GM18511 (cell line): ENCODE measurements around the gene WLS.

Source experiments
- ATAC-seq: cut with Tn5 transposase; IDR thresholded peaks from one replicate; pipeline ENCODE4 v1.9.1; 2021; ENCODE audit warnings: mild to moderate bottlenecking, moderate library complexity; ENCODE audit not compliant: unreplicated experiment

Gene WLS

DNA sequence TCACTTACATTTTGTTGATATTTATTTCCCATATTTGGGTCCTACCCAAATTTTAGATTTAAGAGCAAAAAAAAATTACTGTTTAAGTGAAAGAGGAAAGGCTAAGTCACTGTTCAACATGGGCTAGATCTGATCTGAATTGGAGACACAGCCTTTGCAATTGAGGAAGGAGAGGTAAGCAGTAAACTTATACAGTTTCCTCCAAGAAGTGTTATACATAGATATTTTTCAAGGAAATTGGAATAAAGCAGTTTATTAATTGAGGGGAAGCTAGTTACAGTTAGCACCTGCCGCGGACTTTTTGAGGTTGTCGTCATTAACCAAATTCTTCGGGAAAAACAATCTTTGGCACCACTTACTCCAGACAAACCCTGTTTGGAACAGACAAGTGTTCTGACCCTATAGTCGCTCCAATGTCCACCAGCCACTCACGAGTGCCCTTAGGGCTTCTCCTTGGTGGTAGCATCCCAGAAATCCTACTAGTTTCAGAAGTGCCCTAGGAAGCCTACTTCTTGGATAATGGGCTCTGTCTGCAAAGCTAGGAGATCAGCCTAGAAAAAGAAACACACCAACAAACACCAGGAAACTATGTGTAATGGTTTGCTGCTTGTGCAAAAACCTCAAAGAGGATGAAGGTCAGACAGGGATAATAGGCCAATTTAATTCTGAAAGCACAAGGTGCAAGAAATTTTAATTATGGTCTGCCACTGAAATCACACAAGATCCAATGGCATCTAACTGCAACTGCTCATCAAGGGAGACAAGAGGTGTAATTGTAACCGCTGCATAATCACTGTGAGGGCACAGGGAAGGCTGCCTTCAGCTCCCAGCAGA, 2.5 kb downstream of the WLS start:
- no peak for ATAC-seq

DNA sequence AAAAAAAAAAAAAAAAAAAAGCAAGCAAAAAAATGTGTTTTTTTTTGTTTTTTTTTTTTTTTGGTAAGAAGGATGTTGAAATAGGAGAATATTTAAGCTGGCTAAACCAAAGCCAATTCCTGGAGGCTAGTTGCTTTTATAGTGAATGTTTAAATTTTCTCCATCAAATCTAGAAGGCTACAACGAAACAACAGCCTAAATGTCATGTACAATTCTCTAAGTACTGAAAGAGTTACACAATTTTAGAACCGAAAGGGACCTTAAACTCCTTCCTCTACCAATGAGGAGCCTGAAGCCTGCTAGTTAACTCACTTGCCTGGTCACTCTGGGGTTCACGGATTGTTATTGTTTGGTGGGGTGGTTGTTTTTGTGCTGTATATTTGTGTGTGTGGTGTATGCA, 3.5 kb downstream of the WLS start:
- ATAC-seq, result no peak

DNA sequence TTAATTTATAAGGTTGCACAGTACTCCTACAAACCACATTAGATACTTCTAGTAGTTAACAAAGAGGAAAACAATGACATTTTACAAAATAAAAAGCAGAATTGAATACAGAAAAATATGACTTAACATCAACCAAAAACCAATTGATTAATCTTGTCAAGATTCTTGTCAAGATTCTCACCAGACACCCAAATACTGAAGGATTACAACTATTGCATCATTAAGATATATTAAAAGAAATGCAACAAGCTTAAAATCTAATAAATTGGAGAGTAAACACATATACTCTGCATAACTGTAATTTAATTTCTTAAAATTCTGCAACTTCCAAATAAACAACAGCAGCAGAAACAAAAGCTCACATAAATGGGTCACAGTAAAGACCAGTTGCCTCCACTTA, 4.7 kb downstream of the WLS start:
- ATAC-seq, result no peak

DNA sequence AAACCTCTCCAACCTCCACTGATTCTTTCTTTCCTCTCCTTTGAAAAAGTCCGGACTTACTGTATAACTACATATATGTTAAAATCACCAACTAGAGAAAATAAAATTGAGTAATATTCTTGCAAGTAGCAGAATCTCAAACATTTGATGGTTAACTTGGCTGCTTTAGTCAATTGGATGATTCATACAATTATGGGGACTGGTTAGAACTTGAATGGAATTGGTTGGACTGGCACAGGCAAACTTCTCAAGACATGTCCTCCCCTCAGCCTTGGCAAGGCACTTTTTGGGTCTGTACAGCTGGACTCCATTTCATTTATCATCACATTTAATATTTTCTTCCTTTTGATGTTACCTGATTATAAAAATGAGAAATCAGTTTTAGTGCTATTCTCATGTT, 6.5 kb downstream of the WLS start:
- ATAC-seq, result no peak

DNA sequence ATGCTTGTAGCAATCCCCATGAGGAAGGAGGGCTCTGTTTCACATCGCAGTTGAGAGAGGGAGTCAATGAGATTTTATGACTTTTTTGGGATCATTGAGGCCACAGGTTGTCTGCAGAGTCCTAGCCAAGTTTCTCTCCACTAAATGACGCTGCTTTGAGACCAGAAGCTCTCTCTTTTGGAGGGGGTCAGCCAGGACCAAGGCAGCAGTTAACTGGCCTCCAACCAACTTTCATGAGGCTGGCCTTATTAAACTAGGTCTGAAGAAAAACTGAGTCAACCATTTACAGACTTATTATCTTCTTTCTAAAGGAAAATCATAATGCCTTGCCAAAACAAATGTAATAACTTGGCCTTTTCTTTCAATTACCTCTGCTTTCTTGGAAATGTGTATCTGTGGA, 8.6 kb downstream of the WLS start:
- no peak for ATAC-seq

DNA sequence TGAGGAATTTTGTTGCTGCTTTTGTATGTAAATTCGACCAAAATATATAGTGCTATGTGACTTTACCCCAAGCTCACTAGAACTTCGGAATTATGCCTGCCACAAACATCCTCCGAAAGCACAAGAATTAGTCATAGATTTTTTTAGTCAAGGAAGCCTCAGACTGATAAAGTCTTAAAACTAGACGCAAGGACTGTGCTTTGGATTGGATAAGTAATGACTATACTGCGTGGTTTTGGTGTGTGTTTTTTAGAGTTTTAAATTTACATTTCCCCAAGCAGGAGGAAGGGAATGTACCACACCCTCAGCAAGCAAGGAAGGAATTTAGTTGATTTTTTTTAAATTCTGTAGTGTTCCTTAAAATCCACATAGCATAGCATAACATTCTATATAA, 10.3 kb downstream of the WLS start:
- no peak for ATAC-seq

DNA sequence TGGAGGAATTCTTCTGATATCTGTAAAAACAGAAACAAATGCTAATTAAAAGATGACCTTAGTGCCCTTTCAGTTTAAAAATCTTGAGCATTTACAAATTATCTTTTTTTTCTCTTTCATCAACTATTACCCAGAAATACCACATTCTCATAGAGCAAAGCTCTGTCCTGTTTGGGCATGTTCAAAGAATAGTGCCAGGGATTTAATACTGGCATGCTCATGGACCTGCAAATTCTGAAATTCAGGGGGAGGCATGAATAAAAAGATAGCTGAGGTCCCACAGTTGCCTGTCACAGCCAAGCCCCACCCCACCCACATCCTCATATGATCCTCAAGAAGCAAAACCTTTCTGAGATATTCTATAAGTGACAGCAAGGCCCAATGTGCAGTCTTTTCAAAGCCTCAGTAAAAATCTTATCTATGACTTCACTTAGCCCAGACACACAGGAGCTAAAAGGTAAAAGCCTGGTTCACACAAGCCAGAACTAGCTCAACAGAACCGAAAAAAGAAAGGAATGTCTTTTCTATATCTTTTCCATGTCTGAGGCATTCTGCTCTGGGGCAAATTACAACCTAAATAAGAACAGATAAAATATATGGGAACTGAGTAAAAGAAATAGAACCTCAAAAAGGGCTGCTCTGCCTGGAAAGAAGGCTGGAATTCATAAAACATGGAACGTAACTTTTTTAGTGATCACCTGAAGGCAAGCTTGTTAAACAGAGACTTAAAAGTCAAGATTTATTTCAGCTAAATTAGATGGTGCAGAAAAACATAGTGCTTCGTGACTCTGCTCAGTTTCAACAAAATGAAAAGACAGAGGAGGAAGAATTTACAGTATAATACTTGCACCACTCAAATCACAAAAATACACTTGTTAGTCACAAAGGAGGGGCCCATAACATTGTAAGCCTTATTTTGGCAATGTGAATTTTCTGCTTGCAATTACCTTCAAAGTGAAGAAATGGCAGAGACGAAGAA, 11.0 kb downstream of the WLS start:
- no peak for ATAC-seq

DNA sequence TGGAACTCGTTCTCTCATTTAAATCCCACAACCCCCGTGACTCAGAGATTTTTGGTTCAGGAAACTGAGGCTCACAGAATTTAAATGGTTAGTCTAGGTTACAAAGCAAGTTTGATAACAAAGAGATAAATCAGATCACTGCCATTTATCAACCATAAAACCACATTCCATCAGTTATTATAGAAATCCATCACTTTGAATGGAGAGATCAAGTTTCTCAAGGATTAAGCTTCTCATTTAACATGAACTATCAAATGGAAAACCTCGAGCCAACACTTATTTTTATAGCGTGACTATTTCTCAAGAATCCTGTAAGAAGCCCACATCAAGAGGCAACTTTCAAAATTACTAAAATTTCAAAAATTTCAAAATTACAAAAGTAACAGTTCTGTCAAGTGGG, 11.9 kb downstream of the WLS start:
- no peak for ATAC-seq

DNA sequence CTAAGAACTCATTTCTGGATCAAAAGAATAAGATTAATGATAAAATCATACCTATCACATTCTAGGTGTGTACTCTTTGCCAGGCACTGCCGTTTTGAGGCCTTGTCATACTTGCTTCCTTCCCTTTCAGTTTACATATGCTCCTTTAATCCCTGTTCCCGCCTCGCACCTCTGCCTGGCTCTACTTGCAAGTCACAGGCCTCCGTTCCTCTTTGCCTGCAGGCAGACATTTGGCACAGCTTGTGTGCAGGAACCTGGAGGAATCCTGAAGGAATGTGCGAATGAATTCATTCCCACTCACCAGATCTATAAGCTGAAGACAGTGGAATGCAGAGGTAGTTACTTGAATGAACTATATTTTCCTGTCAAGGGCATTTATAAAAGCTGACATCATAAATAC, 13.8 kb downstream of the WLS start:
- ATAC-seq, result no peak

DNA sequence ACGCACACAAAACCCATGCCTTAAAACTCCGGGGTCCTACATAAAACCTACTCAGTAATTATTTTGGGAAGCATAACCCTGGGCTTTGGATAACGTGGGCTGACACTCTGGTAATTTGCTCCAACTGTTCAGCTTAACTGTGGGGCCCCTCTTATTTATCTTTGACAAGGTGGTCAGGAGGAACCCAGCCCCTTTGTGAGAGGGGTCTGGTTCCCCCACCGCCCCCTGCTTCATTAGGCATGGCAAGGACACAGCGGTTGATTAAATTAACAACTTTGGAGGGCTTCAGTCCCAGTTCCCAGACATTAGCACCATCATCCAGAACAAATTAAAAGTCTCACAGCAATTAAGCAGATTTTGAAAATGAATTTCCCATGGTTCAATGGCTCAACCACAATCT, 14.7 kb downstream of the WLS start:
- no peak for ATAC-seq

DNA sequence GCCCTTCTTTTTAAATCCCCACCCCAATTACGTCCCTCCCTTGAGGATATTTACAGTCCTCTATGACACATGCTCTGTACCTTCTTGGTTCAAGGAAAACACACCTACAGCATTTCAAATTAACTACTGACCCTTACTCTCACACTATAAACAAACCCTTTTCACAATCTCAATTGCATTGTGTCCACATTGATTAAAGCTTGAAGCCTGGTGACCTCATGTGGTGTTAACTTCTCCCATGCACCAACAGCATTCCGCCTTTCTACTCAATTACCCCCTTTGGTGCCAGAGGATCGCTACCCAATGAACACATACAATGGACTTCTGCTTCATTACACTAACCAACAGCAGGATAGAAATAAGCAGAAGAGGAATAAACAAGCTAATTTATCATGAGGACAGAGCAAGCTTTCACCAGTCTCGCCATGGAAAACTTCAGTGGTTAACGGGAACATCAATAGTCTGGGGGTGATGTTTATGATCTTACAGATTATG, 15.2 kb downstream of the WLS start:
- ATAC-seq, result no peak

DNA sequence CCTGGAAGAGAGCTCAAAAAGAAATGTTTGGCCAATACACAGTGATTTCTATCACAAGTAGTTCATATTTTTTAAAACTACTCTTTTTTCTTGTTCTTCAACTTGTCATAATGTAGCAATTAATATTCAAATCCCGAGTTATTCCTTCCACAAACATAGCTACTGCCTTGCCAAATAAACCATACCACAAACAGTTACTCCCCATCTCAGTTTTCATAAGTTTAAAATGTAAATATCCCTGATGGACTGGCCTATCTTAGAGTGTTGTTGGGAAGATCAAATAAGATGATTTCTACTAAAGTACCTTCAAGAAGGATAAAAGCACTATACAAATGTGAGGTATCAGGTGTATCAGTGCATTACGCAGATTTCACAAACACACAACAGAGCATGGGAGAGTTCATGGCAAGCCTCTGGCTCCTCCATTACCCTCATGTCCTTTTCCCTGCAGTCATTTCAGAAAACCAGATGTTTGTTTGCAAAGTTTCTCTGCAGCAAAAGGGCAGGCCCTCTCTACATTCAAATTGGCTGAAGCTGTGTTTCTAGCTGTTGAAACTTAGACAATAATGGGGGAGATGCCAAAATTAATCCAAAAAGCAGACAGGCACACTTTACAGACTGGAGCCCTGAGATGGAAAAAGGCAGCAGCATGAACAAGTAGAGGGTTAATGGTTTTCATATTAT, 16.1 kb downstream of the WLS start:
- ATAC-seq, result no peak

DNA sequence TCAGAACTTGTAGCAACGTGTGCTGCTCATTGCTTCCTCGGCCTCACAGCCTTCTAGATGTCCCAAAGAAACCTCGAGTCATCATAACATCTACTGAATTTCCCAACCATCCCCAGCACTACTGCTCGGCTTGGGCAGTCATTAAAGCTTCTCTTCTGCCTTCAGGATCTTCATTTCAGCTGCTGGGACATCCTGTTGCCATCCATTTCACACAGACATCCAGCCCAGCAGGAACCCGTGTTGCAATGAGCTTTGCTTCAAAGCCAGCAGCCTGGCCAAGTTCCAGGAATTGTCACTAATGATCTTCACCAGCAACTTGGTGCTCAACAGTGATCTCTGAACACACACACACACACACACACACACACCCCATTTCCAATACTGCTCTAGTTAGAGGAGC, 18.5 kb downstream of the WLS start:
- ATAC-seq, result no peak

DNA sequence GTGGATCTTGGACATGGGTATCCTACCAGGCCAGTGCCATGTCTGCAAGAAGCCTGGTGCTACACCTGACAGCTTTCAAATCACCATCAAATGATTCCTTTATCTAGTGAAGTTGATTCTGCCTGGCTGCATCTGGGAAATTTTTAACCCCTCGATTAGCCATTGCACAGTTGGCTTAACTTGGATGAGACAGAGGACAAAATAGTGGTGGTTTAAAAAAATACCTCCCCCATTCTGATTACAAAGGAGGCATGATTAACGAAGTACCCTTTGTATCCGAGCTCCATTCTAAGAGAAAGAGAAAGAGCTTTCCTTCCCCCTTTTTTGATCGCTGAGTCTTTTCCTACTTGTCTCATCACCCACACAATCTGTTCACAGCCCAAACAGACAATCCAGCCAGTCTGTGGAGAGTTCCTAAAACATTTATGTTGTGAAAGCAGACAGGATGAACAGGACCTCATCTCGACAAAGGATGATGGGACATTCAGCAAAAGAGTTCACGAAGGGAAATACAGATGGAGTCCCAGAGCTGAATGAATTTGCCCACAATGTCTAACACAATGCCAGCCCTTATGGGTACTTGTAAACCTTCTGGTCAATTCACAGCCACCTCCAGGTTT, 20.5 kb downstream of the WLS start:
- no peak for ATAC-seq

DNA sequence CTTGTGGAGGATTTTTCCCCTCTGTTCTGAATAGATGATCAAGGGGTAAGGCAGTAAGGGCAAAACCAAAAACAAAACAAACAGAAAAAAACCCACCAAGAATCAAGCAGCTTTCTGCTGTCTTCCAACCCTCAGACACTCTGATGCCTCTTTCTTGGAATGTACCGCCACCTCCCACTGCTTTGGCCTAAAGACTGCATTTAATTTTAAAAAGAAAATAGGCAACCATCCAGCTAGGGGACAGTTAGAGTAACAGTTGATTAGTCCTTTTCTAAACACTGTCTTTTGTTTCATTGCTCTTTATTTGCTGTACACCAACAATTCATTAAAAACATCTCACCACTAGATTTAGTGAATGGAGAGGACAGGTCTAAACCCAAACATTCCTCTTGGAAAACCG, 21.5 kb downstream of the WLS start:
- ATAC-seq, result no peak

DNA sequence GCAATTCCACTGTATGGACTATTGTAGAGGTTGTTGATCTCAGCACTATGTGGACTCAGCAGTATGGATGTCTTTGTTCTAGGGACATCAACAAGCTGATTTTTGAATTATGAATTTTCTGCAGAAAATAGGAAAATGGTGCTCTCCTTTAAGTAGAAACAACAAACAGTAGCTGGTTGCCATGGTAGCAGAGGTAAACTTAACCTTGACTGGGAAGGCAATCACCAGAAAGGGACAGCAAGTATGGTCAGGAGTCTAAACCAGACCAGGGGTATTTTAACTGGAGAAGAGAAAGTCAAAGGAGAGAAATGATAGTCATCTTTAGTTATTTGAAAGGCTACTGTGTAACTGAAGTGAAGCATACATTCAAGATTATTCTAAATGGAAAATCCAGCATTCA, 22.3 kb downstream of the WLS start:
- ATAC-seq, result no peak

DNA sequence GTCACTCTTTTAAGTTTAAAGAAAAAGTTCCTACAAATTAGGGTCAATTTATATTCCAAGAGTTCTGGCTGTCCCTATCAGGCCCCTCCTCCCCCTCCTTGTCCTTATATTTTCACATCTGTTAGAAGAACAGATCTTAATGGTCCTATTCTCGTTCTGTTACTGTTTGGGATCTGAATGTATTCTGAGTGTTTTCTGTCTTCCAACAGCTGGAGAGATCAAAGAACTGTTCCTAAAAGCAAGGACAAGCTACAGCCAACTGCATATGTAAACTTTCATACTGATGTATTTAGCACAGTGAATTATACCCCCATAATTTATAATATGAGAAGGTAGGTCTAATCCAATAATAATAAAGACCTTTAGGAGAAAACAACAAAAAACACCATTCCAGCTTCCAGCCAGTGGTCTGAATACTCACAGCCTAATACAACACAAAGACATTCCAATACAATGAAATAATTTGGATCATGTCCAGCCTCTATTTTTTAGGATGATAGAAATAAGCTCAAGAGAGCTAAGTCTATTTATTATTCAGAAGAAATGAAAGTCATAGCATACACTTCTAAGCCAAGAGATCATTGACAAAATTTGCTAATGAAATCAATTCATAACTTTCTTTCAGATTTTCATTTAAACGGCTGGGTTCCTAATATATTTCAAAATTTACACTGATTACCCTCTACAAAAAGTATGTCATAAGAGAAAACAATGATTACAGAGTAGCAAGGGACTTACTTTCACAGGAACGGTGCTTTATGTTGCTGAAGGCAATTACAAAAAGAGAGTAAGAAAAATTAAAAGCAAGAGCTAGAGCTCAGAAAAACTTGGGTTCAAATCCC, 25.3 kb downstream of the WLS start:
- ATAC-seq, result no peak

DNA sequence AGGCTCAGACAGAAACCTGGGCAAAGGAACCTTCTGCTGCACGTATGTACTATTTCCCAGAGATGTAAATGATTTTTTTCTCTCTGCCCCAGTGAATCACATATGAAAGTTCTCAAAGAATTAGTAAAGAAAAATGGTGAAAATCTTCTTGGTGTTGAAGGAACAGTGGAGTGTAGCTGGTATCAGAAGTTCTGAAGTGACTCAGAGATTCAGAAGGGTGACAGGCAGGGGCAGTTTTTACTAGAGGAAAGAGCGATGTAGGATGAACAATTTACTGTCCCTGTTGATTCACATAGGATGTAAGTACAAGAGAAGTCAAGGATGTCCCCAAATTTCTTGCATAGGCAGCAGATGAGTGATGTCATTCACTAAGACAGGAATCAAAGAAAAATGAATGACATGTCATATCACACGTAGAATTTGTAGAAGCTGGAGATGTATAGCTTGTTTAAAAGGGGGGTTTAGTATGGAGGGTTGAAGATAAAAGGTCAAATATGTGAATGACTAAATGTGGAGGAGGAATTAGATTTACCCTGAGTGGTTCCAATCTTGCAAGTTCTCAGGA, 26.4 kb downstream of the WLS start:
- ATAC-seq, result peak; percentile 55

DNA sequence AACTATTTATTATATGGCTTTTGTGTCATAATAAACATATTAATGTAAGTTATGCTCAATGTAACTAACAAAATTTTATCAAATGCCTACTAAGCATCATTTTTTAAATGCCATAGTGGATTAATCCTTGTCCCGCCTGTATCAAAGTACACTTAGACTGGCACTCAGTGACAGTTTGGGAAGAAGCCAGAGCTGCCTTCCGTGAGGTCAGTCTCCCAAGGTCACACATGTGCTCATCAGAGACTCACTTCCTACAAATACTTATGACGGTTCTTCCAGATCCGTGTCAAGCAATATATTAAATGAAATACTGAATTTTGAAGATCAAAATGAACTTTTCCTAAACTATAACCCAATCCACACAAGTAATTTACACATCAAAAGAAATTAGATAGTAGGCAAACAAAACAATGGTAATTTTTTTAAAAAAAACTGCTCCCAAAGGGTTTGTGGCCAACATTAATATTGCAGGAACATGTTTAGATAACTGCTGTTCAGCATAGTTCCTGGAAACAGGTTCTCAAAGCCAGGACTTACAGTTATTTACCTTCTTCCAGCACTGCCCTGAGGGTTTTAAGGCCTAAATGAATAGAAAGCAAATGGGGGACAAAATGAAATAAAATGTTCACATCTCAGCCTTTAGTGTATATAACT, 27.2 kb downstream of the WLS start:
- ATAC-seq, result no peak
